Vagina (tissue), 2 donors: ENCODE results near the gene GRK4.

Experiments
- POLR2A ChIP-seq, 2 donors: fragments of 450-650 bp; IDR thresholded peaks; one replicate each; pipeline ENCODE4 v1.6.1; 2017; ENCODE audit warnings: antibody characterized with exemption in 2 of 2, mild to moderate bottlenecking in 2 of 2, moderate library complexity in 2 of 2
- POLR2AphosphoS5 ChIP-seq, 2 donors: sonication (generic); formaldehyde crosslinking; IDR thresholded peaks; one replicate each; pipeline ENCODE4 v1.9.0; 2017; ENCODE audit warnings: antibody characterized with exemption in 2 of 2, mild to moderate bottlenecking in 2 of 2, low read depth in 1 of 2; ENCODE audit not compliant: insufficient read depth in 1 of 2
- TF ChIP-seq, protein P1 (sequence below), 3 experiments: fragments of 450-650 bp in 2 of 3; fragments of 200-600 bp in 1 of 3; sonication (generic) in 1 of 3; IDR thresholded peaks; one replicate each; pipeline ENCODE4 v1.5.1; 2017 to 2019; ENCODE audit warnings: antibody characterized with exemption in 3 of 3, mild to moderate bottlenecking in 2 of 3, moderate library complexity in 2 of 3

DNA sequence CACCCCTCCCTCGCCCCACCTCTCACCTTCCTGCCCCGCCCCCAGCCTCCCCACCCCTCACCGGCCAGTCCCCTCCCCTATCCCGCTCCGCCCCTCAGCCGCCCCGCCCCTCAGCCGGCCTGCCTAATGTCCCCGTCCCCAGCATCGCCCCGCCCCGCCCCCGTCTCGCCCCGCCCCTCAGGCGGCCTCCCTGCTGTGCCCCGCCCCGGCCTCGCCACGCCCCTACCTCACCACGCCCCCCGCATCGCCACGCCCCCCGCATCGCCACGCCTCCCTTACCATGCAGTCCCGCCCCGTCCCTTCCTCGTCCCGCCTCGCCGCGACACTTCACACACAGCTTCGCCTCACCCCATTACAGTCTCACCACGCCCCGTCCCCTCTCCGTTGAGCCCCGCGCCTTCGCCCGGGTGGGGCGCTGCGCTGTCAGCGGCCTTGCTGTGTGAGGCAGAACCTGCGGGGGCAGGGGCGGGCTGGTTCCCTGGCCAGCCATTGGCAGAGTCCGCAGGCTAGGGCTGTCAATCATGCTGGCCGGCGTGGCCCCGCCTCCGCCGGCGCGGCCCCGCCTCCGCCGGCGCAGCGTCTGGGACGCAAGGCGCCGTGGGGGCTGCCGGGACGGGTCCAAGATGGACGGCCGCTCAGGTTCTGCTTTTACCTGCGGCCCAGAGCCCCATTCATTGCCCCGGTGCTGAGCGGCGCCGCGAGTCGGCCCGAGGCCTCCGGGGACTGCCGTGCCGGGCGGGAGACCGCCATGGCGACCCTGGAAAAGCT is 110.9 kb downstream of the GRK4 start, which contains the start of the genes HTT and HTT-AS:
- TF ChIP-seq POLR2AphosphoS5 (IDR thresholded peaks at IDR 0.05; ENCODE audit: insufficient read depth in 1 of 2, low read depth in 1 of 2) (peak in 1 of 2 donors; percentile 74), POLR2A (IDR thresholded peaks at IDR 0.05) (peak in 1 of 2 donors; percentile 51)
- TF ChIP-seq, protein P1, sequence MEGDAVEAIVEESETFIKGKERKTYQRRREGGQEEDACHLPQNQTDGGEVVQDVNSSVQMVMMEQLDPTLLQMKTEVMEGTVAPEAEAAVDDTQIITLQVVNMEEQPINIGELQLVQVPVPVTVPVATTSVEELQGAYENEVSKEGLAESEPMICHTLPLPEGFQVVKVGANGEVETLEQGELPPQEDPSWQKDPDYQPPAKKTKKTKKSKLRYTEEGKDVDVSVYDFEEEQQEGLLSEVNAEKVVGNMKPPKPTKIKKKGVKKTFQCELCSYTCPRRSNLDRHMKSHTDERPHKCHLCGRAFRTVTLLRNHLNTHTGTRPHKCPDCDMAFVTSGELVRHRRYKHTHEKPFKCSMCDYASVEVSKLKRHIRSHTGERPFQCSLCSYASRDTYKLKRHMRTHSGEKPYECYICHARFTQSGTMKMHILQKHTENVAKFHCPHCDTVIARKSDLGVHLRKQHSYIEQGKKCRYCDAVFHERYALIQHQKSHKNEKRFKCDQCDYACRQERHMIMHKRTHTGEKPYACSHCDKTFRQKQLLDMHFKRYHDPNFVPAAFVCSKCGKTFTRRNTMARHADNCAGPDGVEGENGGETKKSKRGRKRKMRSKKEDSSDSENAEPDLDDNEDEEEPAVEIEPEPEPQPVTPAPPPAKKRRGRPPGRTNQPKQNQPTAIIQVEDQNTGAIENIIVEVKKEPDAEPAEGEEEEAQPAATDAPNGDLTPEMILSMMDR (IDR thresholded peaks at IDR 0.05) = no peak
